Testis (tissue), 3 donors: Measurements from ENCODE around the gene MPDZ. TPM values are rescaled to one million over a fixed set of nuclear protein-coding genes. Genes with fewer than 3 reads are reported as not detected.
"Not testable (repeated sequence)": the region's sequence is repeated elsewhere in the genome, so short reads cannot be mapped to it uniquely, and the experiment has no call there.

Source experiments
- DNase-seq: peaks from one replicate; pipeline ENCODE4 v3.0.0-alpha.2; 2019
- H3K27ac ChIP-seq, 2 donors: fragments of 200-600 bp; sonication (generic); one replicate each; pipeline ENCODE4 v1.5.1; 2019
- H3K27me3 ChIP-seq: fragments of 200-600 bp; sonication (generic); one replicate; pipeline ENCODE4 v1.5.1; 2019
- H3K36me3 ChIP-seq: fragments of 200-600 bp; sonication (generic); one replicate; pipeline ENCODE4 v1.5.1; 2017; ENCODE audit warnings: low read depth; ENCODE audit errors: missing control alignments
- H3K4me1 ChIP-seq: fragments of 200-600 bp; sonication (generic); one replicate; pipeline ENCODE4 v1.5.1; 2019
- H3K4me3 ChIP-seq, 2 donors: fragments of 200-600 bp; sonication (generic); one replicate each; pipeline ENCODE4 v1.5.1; 2017 to 2019
- H3K9me3 ChIP-seq: fragments of 200-600 bp; sonication (generic); one replicate; pipeline ENCODE4 v1.5.1; 2017
- CTCF ChIP-seq, 3 experiments: fragments of 450-650 bp in 2 of 3; fragments of 200-600 bp in 1 of 3; sonication (generic) in 1 of 3; IDR thresholded peaks; one replicate each; pipeline ENCODE4 v1.5.1; 2016 to 2019; ENCODE audit warnings: antibody characterized with exemption in 3 of 3, mild to moderate bottlenecking in 2 of 3, moderate library complexity in 1 of 3
- POLR2A ChIP-seq: fragments of 450-650 bp; IDR thresholded peaks from one replicate; pipeline ENCODE4 v1.6.1; 2017; ENCODE audit warnings: antibody characterized with exemption, mild to moderate bottlenecking, moderate library complexity
- WGBS, 2 donors: methylation state at CpG; one replicate each; pipeline ENCODE4 v1.1.5; 2018; 5-methylcytosine and 5-hydroxymethylcytosine counted together
- intact Hi-C: fragments of 100-400 bp; cut with DNase I; formaldehyde crosslinking; loops from one replicate; pipeline ENCODE4 v1.15.1; 2023; ENCODE audit warnings: low total_unique reads
- polyA plus RNA-seq: library from polyadenylated mRNA; stranded (reverse); fragments of 350-450 nt; fragmentation: Illumina TruSeq; extraction: RNeasy Lipid Tissue Mini Kit (QIAGEN cat#74804); gene quantifications from one replicate; pipeline ENCODE4 v1.2.3, GENCODE V29; 2014; ENCODE audit warnings: low read depth, low replicate concordance; ENCODE audit not compliant: insufficient read depth
- total RNA-seq, 2 donors: library from RNA; depleted of rRNA; stranded (reverse); fragments of >200 nt; gene quantifications; one replicate each; pipeline ENCODE4 v1.2.3, GENCODE V29; 2016

The MPDZ gene
- total and polyA plus RNA-seq, 3 donors from 2014 or later: 25.4 to 42.8 (median 38.2) TPM

DNA sequence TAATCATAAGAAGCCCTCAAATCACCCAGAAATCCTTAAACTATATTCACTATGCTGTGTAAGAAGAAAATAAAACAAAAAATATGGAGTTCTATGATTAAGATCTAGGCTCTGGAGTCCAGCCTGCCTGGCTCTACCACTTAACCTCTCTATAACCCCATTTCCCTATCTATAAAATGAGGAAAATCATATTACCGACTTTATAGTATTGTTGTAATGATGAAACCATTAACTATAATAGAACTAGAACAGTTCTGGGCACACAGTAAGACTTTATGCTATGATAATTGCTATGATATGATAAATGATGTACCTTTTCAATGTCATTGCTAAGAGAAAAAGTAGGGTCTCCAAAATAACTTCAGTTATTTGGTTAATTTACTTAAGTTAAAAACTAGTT, 40.3 kb downstream of the MPDZ start:
- H3K36me3 ChIP-seq: no peaks in the 10 kb centered on the region
- no peaks in the 10 kb centered on the region for H3K27me3 ChIP-seq
- no peaks in the 10 kb centered on the region for H3K9me3 ChIP-seq
- intact Hi-C loops: no loop called here
- H3K4me1 ChIP-seq: no peaks in the 10 kb centered on the region
- WGBS, 2 donors: 89 to 93% methylated on average over 1 of the region's 1 CpG
- TF ChIP-seq POLR2A: no peak
- TF ChIP-seq CTCF (IDR thresholded peaks at IDR 0.05): no peak
- no peak overlapping the region for H3K27ac ChIP-seq
- DNase-seq: no peak
- no peak overlapping the region for H3K4me3 ChIP-seq

DNA sequence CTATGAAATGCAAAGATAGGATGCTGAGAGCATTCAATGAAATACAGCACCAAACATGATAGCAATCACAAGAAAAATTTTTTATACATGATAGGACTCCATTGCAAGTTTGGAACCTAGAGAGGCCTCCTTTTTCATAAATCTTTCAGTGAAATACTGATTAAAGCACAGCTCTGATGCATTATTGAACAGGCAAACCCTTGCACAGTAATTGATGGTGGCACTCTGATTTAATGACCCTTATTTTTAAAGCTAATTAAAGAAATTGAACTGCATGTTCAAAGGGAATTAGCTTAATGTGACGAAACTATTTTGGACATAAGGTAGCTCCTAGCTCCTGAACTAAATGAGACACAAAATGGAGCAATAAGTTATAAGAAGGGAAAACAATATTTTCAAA, 44.6 kb downstream of the MPDZ start:
- Histone ChIP-seq H3K4me1 (no peaks in the 10 kb centered on the region), H3K4me3 (no peak overlapping the region), H3K27ac (no peak overlapping the region), H3K27me3 (no peaks in the 10 kb centered on the region), H3K36me3 (no peaks in the 10 kb centered on the region), H3K9me3 (no peaks in the 10 kb centered on the region)
- intact Hi-C loops: no loop called here
- WGBS, 2 donors: 91 to 96% methylated on average over 1 of the region's 1 CpG
- TF ChIP-seq POLR2A: no peak
- no peak for TF ChIP-seq CTCF (IDR thresholded peaks at IDR 0.05)
- no peak for DNase-seq

GRCh38 chr9:13228431-13228830, 51.1 kb downstream of the MPDZ start:
- H3K9me3 ChIP-seq: no peaks in the 10 kb centered on the region
- no peaks in the 10 kb centered on the region for H3K36me3 ChIP-seq
- H3K27me3 ChIP-seq: no peaks in the 10 kb centered on the region
- intact Hi-C loops: no loop called here
- 91 to 98% methylated on average over 1 of the region's 1 CpG for WGBS, 2 donors
- no peak for DNase-seq
- TF ChIP-seq POLR2A (no peak), CTCF (IDR thresholded peaks at IDR 0.05) (no peak)
- no peak overlapping the region for H3K27ac ChIP-seq
- no peaks in the 10 kb centered on the region for H3K4me1 ChIP-seq
- no peak overlapping the region for H3K4me3 ChIP-seq

- Histone ChIP-seq H3K27me3 (no peaks in the 10 kb centered on the region), H3K9me3 (no peaks in the 10 kb centered on the region), H3K4me3 (no peak overlapping the region), H3K27ac (no peak overlapping the region), H3K36me3 (no peaks in the 10 kb centered on the region), H3K4me1 (no peaks in the 10 kb centered on the region)
- TF ChIP-seq CTCF (IDR thresholded peaks at IDR 0.05) (no peak), POLR2A (no peak)
- intact Hi-C loops: no loop called here
- DNase-seq: no peak
- WGBS, 2 donors: 81 to 91% methylated on average over 2 of the region's 2 CpGs
Observed at GRCh38 chr9:13224366-13224765, 55.1 kb downstream of the MPDZ start.

DNA sequence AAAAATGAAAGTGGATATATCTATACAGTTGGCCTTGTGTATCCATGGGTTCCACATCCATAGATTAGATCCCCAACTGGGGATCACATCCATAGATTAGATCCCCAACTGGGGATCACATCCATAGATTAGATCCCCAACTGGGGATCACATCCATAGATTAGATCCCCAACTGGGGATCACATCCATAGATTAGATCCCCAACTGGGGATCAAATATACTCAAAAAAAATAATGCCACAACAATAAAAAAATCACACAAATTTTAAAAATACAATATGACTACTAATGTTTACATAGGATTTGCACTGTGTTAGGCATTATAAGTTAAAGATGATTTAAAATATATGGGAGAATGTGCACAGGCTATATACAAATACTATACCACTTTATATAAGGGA, 56.8 kb downstream of the MPDZ start:
- H3K27ac ChIP-seq, H3K27me3 ChIP-seq, H3K9me3 ChIP-seq, H3K4me3 ChIP-seq, intact Hi-C loops, DNase-seq, H3K4me1 ChIP-seq, H3K36me3 ChIP-seq: not testable (repeated sequence)
